Lung microvascular endothelial cell (primary cell): Measurements from ENCODE around the gene PPP2R5E. TPM values are rescaled to one million over a fixed set of nuclear protein-coding genes. Genes with fewer than 3 reads are reported as not detected.

Experiments
- DNase-seq, 2 donors: peaks; one replicate each; pipeline versions ENCODE4 v3.0.0 to v3.0.0-alpha.2; 2010; ENCODE audit warnings: low read depth in 2 of 2
- total RNA-seq: library from RNA; depleted of rRNA; stranded (reverse); fragments of >200 nt; gene quantifications from 2 replicates; pipeline ENCODE4 v1.2.1, GENCODE V29; 2014

PPP2R5E gene
- total RNA-seq, 1 donor from 2014 or later = 8.1 TPM

GRCh38 chr14:63435204-63435603, 108.0 kb downstream of the PPP2R5E start:
- no peak for DNase-seq

GRCh38 chr14:63432888-63433552, 110.2 kb downstream of the PPP2R5E start:
- DNase-seq = no peak

GRCh38 chr14:63432228-63432627, 110.9 kb downstream of the PPP2R5E start:
- DNase-seq = no peak

- DNase-seq = no peak
Measured at GRCh38 chr14:63431466-63431865, 111.7 kb downstream of the PPP2R5E start.

- no peak for DNase-seq
Measured at GRCh38 chr14:63428486-63428885, 114.7 kb downstream of the PPP2R5E start.

GRCh38 chr14:63426838-63427352, 116.3 kb downstream of the PPP2R5E start:
- DNase-seq = no peak

- DNase-seq = no peak
Measured at GRCh38 chr14:63423889-63424288, 119.3 kb downstream of the PPP2R5E start.

GRCh38 chr14:63423381-63423780, 119.8 kb downstream of the PPP2R5E start:
- DNase-seq = no peak

GRCh38 chr14:63421919-63422318, 121.3 kb downstream of the PPP2R5E start:
- DNase-seq = no peak

GRCh38 chr14:63421226-63421625, 122.0 kb downstream of the PPP2R5E start:
- no peak for DNase-seq

GRCh38 chr14:63418020-63418419, 125.2 kb downstream of the PPP2R5E start:
- DNase-seq = no peak

GRCh38 chr14:63413009-63413408, 130.2 kb downstream of the PPP2R5E start:
- DNase-seq = peak in 1 of 2 donors; percentile 13

- no peak for DNase-seq
Measured at GRCh38 chr14:63406333-63406732, 136.8 kb downstream of the PPP2R5E start.

GRCh38 chr14:63405715-63406114, 137.5 kb downstream of the PPP2R5E start:
- no peak for DNase-seq

- DNase-seq = no peak
Measured at GRCh38 chr14:63404906-63405305, 138.3 kb downstream of the PPP2R5E start.

GRCh38 chr14:63401646-63402045, 141.5 kb downstream of the PPP2R5E start:
- DNase-seq = no peak

- DNase-seq = no peak
Measured at GRCh38 chr14:63398952-63399351, 144.2 kb downstream of the PPP2R5E start.

GRCh38 chr14:63394841-63395240, 148.3 kb downstream of the PPP2R5E start:
- DNase-seq = peak; percentile 7 to 21

- no peak for DNase-seq
Measured at GRCh38 chr14:63394432-63394831, 148.7 kb downstream of the PPP2R5E start.

- no peak for DNase-seq
Measured at GRCh38 chr14:63393012-63393411, 150.2 kb downstream of the PPP2R5E start.

- DNase-seq = peak in 1 of 2 donors; percentile 13
Measured at GRCh38 chr14:63392236-63392635, 150.9 kb downstream of the PPP2R5E start.

GRCh38 chr14:63388766-63389431, 154.3 kb downstream of the PPP2R5E start:
- DNase-seq = peak; percentile 71 to 84

- DNase-seq = no peak
Measured at GRCh38 chr14:63387711-63388110, 155.5 kb downstream of the PPP2R5E start.
